ENCODE data around the gene ADIPOR2. TPM values are rescaled to one million over a fixed set of nuclear protein-coding genes. Genes with fewer than 3 reads are reported as not detected.

The ADIPOR2 gene
- total RNA-seq, 4 donors from 2014 or later: 40.3 to 47.9 (median 43.4) TPM

DNA sequence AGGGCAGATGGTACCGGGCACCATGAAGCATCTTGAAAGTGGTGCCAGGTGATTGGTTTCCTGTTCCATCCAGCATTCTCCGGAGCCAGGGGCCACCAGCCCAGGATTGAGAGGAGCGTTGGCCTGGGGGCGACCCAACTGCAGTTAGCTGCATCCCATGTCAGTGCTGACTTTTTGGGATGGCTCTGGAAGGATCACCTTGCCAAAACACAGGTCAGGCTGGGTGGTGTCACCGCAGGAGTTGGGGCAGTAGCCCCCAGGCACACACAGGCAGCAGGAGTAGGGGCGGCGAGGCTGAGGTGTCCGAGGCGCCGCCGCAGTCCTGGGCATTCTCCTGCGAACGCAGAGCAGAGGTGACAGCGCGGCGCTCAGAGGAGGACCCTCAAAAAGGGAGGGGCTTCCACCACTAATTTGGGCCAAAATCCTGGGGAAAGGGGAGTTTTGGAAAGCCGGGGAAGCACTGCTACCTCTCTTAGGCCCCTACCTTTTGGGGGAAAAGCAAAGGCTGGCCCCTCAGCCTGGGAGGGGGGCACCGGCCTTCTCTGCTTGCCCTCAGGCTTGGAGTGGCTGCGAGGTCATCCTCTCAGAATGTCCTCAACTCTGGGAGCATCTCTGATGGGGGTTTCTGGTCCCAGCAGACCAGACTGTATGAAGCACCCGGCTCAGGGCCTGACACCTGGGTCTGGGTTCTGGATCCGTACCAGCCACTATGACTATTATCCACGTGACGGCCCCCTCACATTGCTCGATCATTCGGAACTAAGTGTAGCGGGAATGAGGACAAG lies 102.7 kb downstream of the ADIPOR2 start:
- Histone ChIP-seq H3K27ac (no peak overlapping the region), H3K4me3 (no peak overlapping the region), H3K36me3 (no peaks in the 10 kb centered on the region), H3K4me1 (peaks cover 25% of the 10 kb centered on the region), H3K27me3 (no peaks in the 10 kb centered on the region), H3K9me3 (no peaks in the 10 kb centered on the region)
- WGBS: 89% methylated on average over 22 of the region's 26 CpGs
- TF ChIP-seq, protein P1, sequence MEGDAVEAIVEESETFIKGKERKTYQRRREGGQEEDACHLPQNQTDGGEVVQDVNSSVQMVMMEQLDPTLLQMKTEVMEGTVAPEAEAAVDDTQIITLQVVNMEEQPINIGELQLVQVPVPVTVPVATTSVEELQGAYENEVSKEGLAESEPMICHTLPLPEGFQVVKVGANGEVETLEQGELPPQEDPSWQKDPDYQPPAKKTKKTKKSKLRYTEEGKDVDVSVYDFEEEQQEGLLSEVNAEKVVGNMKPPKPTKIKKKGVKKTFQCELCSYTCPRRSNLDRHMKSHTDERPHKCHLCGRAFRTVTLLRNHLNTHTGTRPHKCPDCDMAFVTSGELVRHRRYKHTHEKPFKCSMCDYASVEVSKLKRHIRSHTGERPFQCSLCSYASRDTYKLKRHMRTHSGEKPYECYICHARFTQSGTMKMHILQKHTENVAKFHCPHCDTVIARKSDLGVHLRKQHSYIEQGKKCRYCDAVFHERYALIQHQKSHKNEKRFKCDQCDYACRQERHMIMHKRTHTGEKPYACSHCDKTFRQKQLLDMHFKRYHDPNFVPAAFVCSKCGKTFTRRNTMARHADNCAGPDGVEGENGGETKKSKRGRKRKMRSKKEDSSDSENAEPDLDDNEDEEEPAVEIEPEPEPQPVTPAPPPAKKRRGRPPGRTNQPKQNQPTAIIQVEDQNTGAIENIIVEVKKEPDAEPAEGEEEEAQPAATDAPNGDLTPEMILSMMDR (IDR thresholded peaks at IDR 0.05): no peak
- TF ChIP-seq EP300 (IDR thresholded peaks at IDR 0.05) (no peak), POLR2AphosphoS5 (IDR thresholded peaks at IDR 0.05) (no peak), POLR2A (IDR thresholded peaks at IDR 0.05) (no peak)
- no peak for DNase-seq (ENCODE audit: low spot score in 2 of 2)

DNA sequence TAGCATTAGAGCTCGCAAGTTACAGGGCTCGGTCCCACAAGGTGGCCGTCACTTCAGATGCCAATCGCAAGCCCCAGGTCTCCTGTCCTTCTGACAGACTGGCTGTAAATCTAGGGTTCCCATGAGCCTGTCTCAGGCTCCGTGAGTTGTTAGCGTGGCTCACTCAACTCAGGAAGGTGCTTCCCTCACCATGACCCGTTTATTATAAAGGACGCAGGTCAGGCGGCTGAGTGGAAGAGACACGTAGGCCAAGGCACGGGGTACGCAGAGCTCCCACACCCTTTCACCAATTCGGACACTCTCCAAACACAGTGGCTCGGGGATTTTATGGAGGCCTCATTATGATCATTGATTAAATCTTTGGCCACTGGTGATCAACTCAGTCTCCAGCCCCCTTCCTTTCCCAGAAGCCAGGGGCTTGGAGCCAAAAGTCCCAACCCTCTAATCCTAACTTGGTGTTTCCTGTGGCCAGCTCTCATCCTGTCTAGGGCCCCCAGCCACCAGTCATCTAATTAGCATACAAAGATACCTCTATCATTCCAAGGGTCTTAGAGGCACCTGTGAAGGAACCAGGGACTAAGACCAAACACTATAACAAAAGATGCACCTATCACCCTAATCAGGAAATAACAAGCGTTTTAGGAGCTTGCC lies 103.7 kb downstream of the ADIPOR2 start:
- Histone ChIP-seq H3K9me3 (no peaks in the 10 kb centered on the region), H3K27ac (no peak overlapping the region), H3K4me1 (peaks cover 25% of the 10 kb centered on the region), H3K27me3 (no peaks in the 10 kb centered on the region), H3K4me3 (no peak overlapping the region), H3K36me3 (no peaks in the 10 kb centered on the region)
- WGBS: 78% methylated on average over 14 of the region's 15 CpGs
- TF ChIP-seq EP300 (IDR thresholded peaks at IDR 0.05): no peak
- TF ChIP-seq, protein P1 (IDR thresholded peaks at IDR 0.05): no peak
- TF ChIP-seq POLR2A (IDR thresholded peaks at IDR 0.05): no peak
- TF ChIP-seq POLR2AphosphoS5 (IDR thresholded peaks at IDR 0.05): no peak
- DNase-seq (ENCODE audit: low spot score in 2 of 2): no peak

DNA sequence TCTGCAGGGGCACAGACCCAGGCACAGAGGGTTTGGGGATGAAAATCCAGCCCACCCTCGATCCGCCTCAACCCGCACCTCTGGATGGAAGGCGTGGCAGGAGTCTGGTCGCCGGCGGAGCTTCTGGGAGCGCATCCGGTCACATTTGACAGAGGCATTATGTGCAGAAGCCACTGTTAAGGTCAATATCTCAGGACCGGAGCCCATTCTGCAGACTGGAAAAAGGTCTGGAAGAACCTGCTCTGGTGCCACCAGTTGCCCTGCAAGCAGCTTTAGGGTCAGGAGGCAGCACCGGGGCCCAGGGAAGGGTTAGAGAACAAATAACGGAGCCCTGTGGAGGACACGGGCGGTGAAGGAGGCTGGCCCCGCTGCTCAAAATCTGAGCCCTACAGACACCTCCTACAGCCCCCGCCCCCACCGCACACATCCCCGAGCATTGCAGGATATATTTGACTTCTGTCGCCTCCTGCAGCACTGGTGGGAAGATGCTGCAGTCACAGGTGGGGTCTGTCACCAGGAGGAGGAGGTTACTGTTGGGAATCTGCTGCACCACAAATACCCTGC lies 104.4 kb downstream of the ADIPOR2 start:
- TF ChIP-seq POLR2AphosphoS5 (IDR thresholded peaks at IDR 0.05): no peak
- TF ChIP-seq, protein P1 (IDR thresholded peaks at IDR 0.05): no peak
- TF ChIP-seq EP300 (IDR thresholded peaks at IDR 0.05): no peak
- no peak for TF ChIP-seq POLR2A (IDR thresholded peaks at IDR 0.05)
- Histone ChIP-seq H3K9me3 (no peaks in the 10 kb centered on the region), H3K36me3 (no peaks in the 10 kb centered on the region), H3K27me3 (no peaks in the 10 kb centered on the region), H3K4me3 (peak overlapping the region; percentile 73), H3K27ac (peak overlapping the region; percentile 4), H3K4me1 (peaks cover 25% of the 10 kb centered on the region)
- 61% methylated on average over 19 of the region's 19 CpGs for WGBS
- DNase-seq (ENCODE audit: low spot score in 2 of 2): no peak

DNA sequence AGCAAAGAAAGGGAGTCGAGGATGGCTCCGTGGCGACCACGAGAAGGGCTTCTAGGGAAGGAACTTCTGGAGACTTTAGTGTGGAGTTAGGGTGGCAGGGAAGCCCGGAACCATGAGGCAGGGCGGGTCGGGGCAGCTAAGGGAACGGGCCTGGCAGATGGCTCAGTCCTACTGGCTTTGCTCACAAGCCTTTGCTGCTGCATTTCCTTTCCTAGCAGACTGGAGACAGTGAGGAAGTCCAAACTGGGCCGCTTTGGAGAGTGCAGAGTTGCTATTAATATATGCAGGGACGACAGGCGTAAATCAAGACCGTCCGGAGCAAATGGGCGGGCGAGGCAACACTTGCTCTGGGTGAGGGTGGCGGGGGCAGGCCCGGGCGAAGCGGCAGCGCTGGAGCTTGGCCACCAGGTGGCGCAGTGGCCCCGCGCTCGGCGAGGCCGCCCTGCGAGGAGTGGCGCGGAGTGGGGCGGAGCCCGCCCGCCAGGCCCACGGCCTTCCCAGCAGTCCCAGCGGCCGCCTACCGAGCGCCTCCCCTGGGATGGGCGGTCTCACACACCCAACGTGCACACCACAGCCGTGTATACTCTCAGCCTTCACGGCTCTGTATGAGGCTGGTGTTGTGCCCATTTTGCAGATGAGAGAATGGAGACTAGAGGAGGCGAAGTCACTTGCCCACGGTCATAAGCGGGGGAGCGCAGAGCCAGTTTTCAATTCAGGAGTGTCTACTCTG lies 105.1 kb downstream of the ADIPOR2 start:
- H3K27me3 ChIP-seq: no peaks in the 10 kb centered on the region
- no peaks in the 10 kb centered on the region for H3K36me3 ChIP-seq
- H3K4me1 ChIP-seq: peaks cover 19% of the 10 kb centered on the region
- 1% methylated on average over 35 of the region's 45 CpGs for WGBS
- peak; percentile 94 to 95 for DNase-seq (ENCODE audit: low spot score in 2 of 2)
- H3K27ac ChIP-seq: peak overlapping the region; percentile 81
- TF ChIP-seq, protein P1 (IDR thresholded peaks at IDR 0.05): peak; percentile 99
- TF ChIP-seq POLR2A (IDR thresholded peaks at IDR 0.05) (peak in 1 of 2 donors; percentile 29), EP300 (IDR thresholded peaks at IDR 0.05) (no peak), POLR2AphosphoS5 (IDR thresholded peaks at IDR 0.05) (peak in 1 of 3 donors; percentile 47)
- H3K9me3 ChIP-seq: no peaks in the 10 kb centered on the region
- H3K4me3 ChIP-seq: peak overlapping the region; percentile 73
